Type B pancreatic cell (in vitro differentiated cells): Measurements from ENCODE around the gene COL4A2. TPM values are rescaled to one million over a fixed set of nuclear protein-coding genes. Genes with fewer than 3 reads are reported as not detected.
A peak's percentile ranks its signal among the peaks of the same experiment; 100 is the strongest.

Experiments used
- DNase-seq: peaks from one replicate; pipeline ENCODE4 v3.0.0; 2021; ENCODE audit warnings: mixed read lengths; ENCODE audit not compliant: unreplicated experiment; ENCODE audit errors: extremely low spot score
- H3K27ac Mint-ChIP-seq: 2 replicates; pipeline ENCODE4 v1.8.0; 2021; ENCODE audit warnings: mild to moderate bottlenecking, mixed read lengths
- H3K27me3 Mint-ChIP-seq: 2 replicates; pipeline ENCODE4 v1.8.0; 2021; ENCODE audit warnings: mixed read lengths
- H3K36me3 Mint-ChIP-seq: 2 replicates; pipeline ENCODE4 v1.8.0; 2021; ENCODE audit warnings: mixed read lengths
- H3K4me1 Mint-ChIP-seq: one replicate; pipeline ENCODE4 v1.8.0; 2021; ENCODE audit warnings: mixed read lengths; ENCODE audit not compliant: unreplicated experiment
- H3K4me3 Mint-ChIP-seq: 2 replicates; pipeline ENCODE4 v1.8.0; 2021; ENCODE audit warnings: mild to moderate bottlenecking, mixed read lengths
- H3K9me3 Mint-ChIP-seq: 2 replicates; pipeline ENCODE4 v1.8.0; 2021; ENCODE audit warnings: mixed read lengths
- total RNA-seq: library from RNA; stranded (reverse); gene quantifications from 2 replicates; pipeline ENCODE4 v1.2.1, GENCODE V29; 2021; ENCODE audit warnings: low replicate concordance
- TF ChIP-seq, protein P1 (sequence below): fragments of 200-600 bp; sonication (generic); conservative IDR thresholded peaks from 2 replicates; pipeline ENCODE4 v1.5.0; 2021; ENCODE audit warnings: antibody characterized with exemption, mild to moderate bottlenecking

Gene COL4A2
- total RNA-seq, 1 donor from 2014 or later = 145 TPM

DNA sequence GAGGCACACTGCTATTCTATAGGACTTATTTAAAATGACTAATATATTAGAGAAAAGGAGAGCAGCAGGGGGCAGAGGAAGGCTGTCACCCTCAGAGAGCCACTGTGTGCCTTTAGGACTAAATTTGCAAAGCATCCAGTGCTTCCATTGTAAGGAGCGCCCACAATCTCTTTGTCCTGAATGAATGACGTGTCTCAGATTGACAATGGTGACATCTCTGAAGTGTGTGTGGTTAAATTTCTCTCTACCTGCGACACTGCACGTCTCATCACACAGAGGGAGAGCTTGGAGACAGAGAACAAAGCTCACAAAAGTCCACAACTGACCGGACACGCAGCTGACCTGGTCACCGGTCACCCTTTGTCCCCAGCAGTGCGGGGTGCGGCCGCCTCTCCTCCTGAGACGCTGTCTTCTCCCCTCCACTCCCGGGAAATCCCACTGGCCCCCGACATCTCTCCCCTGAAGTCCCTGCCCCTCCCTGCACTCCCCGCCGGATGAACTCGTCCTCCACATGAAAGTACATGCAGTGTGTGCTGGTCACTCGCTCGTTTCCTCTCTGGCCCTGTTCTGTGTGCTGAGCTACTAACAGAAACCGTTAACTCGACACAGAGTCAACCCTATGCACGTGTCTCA lies 147.3 kb downstream of the COL4A2 start:
- H3K4me3 Mint-ChIP-seq = no peak overlapping the region
- H3K27me3 Mint-ChIP-seq = no peaks in the 10 kb centered on the region
- DNase-seq = no peak
- no peaks in the 10 kb centered on the region for H3K36me3 Mint-ChIP-seq
- H3K9me3 Mint-ChIP-seq = no peaks in the 10 kb centered on the region
- H3K4me1 Mint-ChIP-seq = peaks cover 6% of the 10 kb centered on the region
- H3K27ac Mint-ChIP-seq = no peak overlapping the region
- TF ChIP-seq, protein P1, sequence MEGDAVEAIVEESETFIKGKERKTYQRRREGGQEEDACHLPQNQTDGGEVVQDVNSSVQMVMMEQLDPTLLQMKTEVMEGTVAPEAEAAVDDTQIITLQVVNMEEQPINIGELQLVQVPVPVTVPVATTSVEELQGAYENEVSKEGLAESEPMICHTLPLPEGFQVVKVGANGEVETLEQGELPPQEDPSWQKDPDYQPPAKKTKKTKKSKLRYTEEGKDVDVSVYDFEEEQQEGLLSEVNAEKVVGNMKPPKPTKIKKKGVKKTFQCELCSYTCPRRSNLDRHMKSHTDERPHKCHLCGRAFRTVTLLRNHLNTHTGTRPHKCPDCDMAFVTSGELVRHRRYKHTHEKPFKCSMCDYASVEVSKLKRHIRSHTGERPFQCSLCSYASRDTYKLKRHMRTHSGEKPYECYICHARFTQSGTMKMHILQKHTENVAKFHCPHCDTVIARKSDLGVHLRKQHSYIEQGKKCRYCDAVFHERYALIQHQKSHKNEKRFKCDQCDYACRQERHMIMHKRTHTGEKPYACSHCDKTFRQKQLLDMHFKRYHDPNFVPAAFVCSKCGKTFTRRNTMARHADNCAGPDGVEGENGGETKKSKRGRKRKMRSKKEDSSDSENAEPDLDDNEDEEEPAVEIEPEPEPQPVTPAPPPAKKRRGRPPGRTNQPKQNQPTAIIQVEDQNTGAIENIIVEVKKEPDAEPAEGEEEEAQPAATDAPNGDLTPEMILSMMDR = no peak

DNA sequence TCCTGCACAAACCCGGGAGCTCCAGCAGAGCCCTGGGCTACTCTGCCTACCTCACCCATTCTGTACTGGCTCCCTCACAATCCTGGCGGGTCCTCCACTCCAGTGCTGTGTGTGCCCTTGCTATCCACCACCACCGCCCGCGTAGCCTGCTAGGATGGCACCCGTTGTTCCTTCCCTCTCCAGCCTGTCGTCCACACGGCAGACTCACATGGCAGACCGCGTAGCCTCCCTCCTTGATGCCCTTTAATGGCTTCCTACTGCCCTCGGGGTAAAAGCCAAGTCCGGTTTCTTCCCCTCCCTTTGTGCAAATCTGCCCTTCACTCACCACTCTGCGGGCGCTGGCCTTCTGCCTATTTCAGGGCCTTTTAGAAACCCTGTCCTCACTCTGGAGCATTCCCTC lies 147.9 kb downstream of the COL4A2 start:
- Mint-ChIP-seq H3K27ac (no peak overlapping the region), H3K36me3 (no peaks in the 10 kb centered on the region), H3K27me3 (no peaks in the 10 kb centered on the region), H3K4me1 (peaks cover 6% of the 10 kb centered on the region), H3K4me3 (no peak overlapping the region), H3K9me3 (no peaks in the 10 kb centered on the region)
- DNase-seq = no peak
- TF ChIP-seq, protein P1 = no peak

DNA sequence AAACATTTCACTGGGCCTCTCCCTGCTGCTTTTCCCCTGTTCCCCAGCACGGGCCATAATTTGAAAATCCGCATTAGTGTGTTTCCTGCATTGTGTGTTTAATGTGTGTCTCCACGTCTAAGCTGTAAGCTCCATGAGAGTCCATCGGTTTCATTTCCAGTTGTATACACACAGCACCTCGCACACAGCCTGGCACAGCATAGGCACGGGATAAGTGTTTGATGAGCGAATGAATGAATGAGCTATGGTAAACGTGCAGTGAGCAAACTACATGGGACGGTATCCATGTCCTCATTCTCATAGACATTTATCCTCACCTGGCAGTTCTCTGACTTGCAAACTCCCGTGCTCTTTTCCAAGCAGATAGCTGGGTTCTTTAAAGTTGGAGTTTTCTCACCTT lies 148.4 kb downstream of the COL4A2 start:
- TF ChIP-seq, protein P1 = no peak
- Mint-ChIP-seq H3K36me3 (no peaks in the 10 kb centered on the region), H3K4me1 (peaks cover 6% of the 10 kb centered on the region), H3K9me3 (no peaks in the 10 kb centered on the region), H3K27me3 (no peaks in the 10 kb centered on the region), H3K27ac (peak overlapping the region; percentile 49), H3K4me3 (no peak overlapping the region)
- no peak for DNase-seq

DNA sequence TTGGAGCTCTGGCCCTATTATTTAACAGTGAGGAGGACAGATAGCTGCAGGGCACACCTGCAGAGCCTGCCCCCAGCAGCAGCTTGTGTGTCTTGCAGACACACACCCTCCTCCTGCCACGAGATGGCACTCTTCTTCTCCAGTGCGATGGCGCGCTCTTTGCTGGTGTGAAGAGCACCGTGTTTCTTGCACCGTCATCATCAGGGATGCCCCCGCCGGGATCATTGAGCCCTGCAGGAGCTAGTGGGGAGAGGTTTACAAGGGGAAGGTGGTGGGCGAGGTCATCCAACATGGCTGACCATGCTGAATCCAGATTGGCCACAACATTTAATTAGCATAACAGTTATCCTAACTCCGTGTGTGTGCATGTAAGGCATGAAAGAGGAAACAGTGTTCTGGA lies 148.9 kb downstream of the COL4A2 start:
- no peaks in the 10 kb centered on the region for H3K36me3 Mint-ChIP-seq

DNA sequence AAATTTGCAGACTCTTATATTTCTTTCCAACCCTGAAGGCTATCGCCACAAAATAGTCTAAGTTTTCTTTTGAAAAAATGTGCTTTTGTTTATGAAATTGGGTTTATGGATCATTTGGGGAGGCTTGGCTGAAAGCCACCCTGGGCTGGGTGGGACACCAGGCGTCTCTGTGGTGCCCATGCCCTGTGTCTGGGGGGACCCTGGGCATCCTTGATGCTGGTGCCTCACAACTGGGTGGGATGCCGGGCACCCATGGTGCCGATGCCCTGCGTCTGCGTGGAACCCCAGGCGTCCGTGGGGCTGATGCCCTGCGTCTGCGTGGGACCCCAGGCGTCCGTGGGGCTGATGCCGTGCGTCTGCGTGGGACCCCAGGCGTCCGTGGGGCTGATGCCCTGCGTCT lies 149.5 kb downstream of the COL4A2 start:
- TF ChIP-seq, protein P1 = no peak
- H3K4me1 Mint-ChIP-seq = peaks cover 6% of the 10 kb centered on the region
- H3K9me3 Mint-ChIP-seq = no peaks in the 10 kb centered on the region
- no peaks in the 10 kb centered on the region for H3K27me3 Mint-ChIP-seq
- no peak overlapping the region for H3K27ac Mint-ChIP-seq
- no peaks in the 10 kb centered on the region for H3K36me3 Mint-ChIP-seq
- DNase-seq = no peak
- H3K4me3 Mint-ChIP-seq = no peak overlapping the region

More for the DNA sequence above, 148.9 kb downstream of the COL4A2 start:
- Mint-ChIP-seq H3K4me1 (peaks cover 6% of the 10 kb centered on the region), H3K9me3 (no peaks in the 10 kb centered on the region), H3K27me3 (no peaks in the 10 kb centered on the region), H3K4me3 (peak overlapping the region; percentile 26), H3K27ac (peak overlapping the region; percentile 49)
- DNase-seq = peak; percentile 78
- TF ChIP-seq, protein P1 = peak; percentile 86
